Effector CD4-positive, alpha-beta T cell (primary cell): ENCODE data around the gene HLA-DOA.

Source experiments
- DNase-seq: peaks from one replicate; pipeline ENCODE4 v3.0.0-alpha.2; 2020
- total RNA-seq: gene quantifications from one replicate; lab custom pipeline; 2026; lab: John Stamatoyannopoulos, UW

HLA-DOA gene
- total RNA-seq: 3.0 reads per million, percentile 10 among the genes with 10 or more reads in this experiment

- no peak for DNase-seq
Observed at GRCh38 chr6:33008944-33009861, at the start of gene HLA-DOA. HLA-DOA (minus strand) TSS chr6:33009591.

- DNase-seq: no peak
Observed at GRCh38 chr6:33057222-33058150, 48.1 kb upstream of the HLA-DOA start.

GRCh38 chr6:33053230-33053629 lies 43.8 kb upstream of the HLA-DOA start:
- DNase-seq: no peak

GRCh38 chr6:33052627-33053026 lies 43.2 kb upstream of the HLA-DOA start:
- no peak for DNase-seq

- DNase-seq: no peak
Observed at GRCh38 chr6:33050014-33050810, 40.8 kb upstream of the HLA-DOA start.

GRCh38 chr6:33049323-33050013 lies 40.1 kb upstream of the HLA-DOA start:
- no peak for DNase-seq

GRCh38 chr6:33040157-33040556 lies 30.8 kb upstream of the HLA-DOA start:
- no peak for DNase-seq

- no peak for DNase-seq
Observed at GRCh38 chr6:33036535-33036934, 27.1 kb upstream of the HLA-DOA start.

GRCh38 chr6:33034554-33034953 lies 25.2 kb upstream of the HLA-DOA start:
- no peak for DNase-seq

GRCh38 chr6:33030245-33030644 lies 20.9 kb upstream of the HLA-DOA start:
- DNase-seq: no peak

GRCh38 chr6:33029328-33030184 lies 20.2 kb upstream of the HLA-DOA start:
- no peak for DNase-seq

GRCh38 chr6:33028220-33028849 lies 18.9 kb upstream of the HLA-DOA start:
- DNase-seq: no peak

- no peak for DNase-seq
Observed at GRCh38 chr6:33024521-33024920, 15.1 kb upstream of the HLA-DOA start.

GRCh38 chr6:33023536-33023935 lies 14.1 kb upstream of the HLA-DOA start:
- DNase-seq: no peak

- DNase-seq: no peak
Observed at GRCh38 chr6:33021917-33022316, 12.5 kb upstream of the HLA-DOA start.

- DNase-seq: no peak
Observed at GRCh38 chr6:33019372-33019771, 10.0 kb upstream of the HLA-DOA start.

GRCh38 chr6:33018904-33019303 lies 9.5 kb upstream of the HLA-DOA start:
- DNase-seq: no peak

- DNase-seq: no peak
Observed at GRCh38 chr6:33018418-33018817, 9.0 kb upstream of the HLA-DOA start.

GRCh38 chr6:33017694-33018353 lies 8.4 kb upstream of the HLA-DOA start:
- no peak for DNase-seq

- no peak for DNase-seq
Observed at GRCh38 chr6:33017018-33017417, 7.6 kb upstream of the HLA-DOA start.
